Activated naive CD4-positive, alpha-beta T cell treated with anti-CD3 and anti-CD28 coated beads, Interleukin-2, amount 50 U/mL, for 72 hours (primary cell): ENCODE results near the gene TNS3. TPM values are rescaled to one million over a fixed set of nuclear protein-coding genes. Genes with fewer than 3 reads are reported as not detected.
A peak's percentile ranks its signal among the peaks of the same experiment; 100 is the strongest.

ENCODE experiments used
- ATAC-seq, 2 donors: fragments of 150-1000 bp; cut with Tn5 transposase; 2 replicates each; pipeline ENCODE4 v1.10.0; 2021; ENCODE audit warnings: mild to moderate bottlenecking in 2 of 2, moderate library complexity in 2 of 2
- DNase-seq, 2 donors: peaks; one replicate each; pipeline ENCODE4 v3.0.0; 2021 to 2022; ENCODE audit warnings: low spot score in 2 of 2
- H3K27ac Mint-ChIP-seq, 2 donors: one replicate each; pipeline ENCODE4 v1.8.0; 2022; ENCODE audit warnings: mild to moderate bottlenecking in 2 of 2, mixed read lengths in 2 of 2
- H3K36me3 Mint-ChIP-seq, 2 donors: one replicate each; pipeline ENCODE4 v1.8.0; 2022; ENCODE audit warnings: mixed read lengths in 2 of 2
- H3K9me3 Mint-ChIP-seq, 2 donors: one replicate each; pipeline ENCODE4 v1.8.0; 2022; ENCODE audit warnings: mixed read lengths in 2 of 2
- total RNA-seq, 2 donors: library from RNA; stranded (reverse); gene quantifications; one replicate each; pipeline ENCODE4 v1.2.3, GENCODE V29; 2022

The TNS3 gene
- total RNA-seq, 2 donors from 2014 or later: 0.23 to 1.7 TPM

GRCh38 chr7:47483604-47484273 lies 98.2 kb downstream of the TNS3 start:
- ATAC-seq: no peak
- peaks cover 0 to 10% of the 10 kb centered on the region in 2 donors for H3K9me3 Mint-ChIP-seq
- DNase-seq: no peak
- peak overlapping the region in 1 of 2 donors; percentile 29 for H3K27ac Mint-ChIP-seq
- no peaks in the 10 kb centered on the region for H3K36me3 Mint-ChIP-seq

- peak; percentile 55 to 80 for ATAC-seq
- DNase-seq: peak in 1 of 2 donors; percentile 18
- Mint-ChIP-seq H3K9me3 (peaks cover 0 to 10% of the 10 kb centered on the region in 2 donors), H3K36me3 (no peaks in the 10 kb centered on the region), H3K27ac (peak overlapping the region in 1 of 2 donors; percentile 88)
Measured at GRCh38 chr7:47482013-47482875, 99.7 kb downstream of the TNS3 start.

GRCh38 chr7:47481541-47482012 lies 100.3 kb downstream of the TNS3 start:
- H3K9me3 Mint-ChIP-seq: peaks cover 0 to 10% of the 10 kb centered on the region in 2 donors
- H3K27ac Mint-ChIP-seq: peak overlapping the region in 1 of 2 donors; percentile 88
- DNase-seq: no peak
- H3K36me3 Mint-ChIP-seq: no peaks in the 10 kb centered on the region
- ATAC-seq: no peak

GRCh38 chr7:47480576-47481538 lies 101.1 kb downstream of the TNS3 start:
- DNase-seq (no peak), ATAC-seq (peak in 1 of 2 donors; percentile 61)
- H3K9me3 Mint-ChIP-seq: peaks cover 0 to 7% of the 10 kb centered on the region in 2 donors
- peak overlapping the region in 1 of 2 donors; percentile 88 for H3K27ac Mint-ChIP-seq
- H3K36me3 Mint-ChIP-seq: no peaks in the 10 kb centered on the region

- no peak for ATAC-seq
- DNase-seq: no peak
- peaks cover 0 to 5% of the 10 kb centered on the region in 2 donors for H3K9me3 Mint-ChIP-seq
- no peak overlapping the region for H3K27ac Mint-ChIP-seq
- H3K36me3 Mint-ChIP-seq: no peaks in the 10 kb centered on the region
Measured at GRCh38 chr7:47479821-47480575, 101.9 kb downstream of the TNS3 start.

GRCh38 chr7:47478926-47479711 lies 102.8 kb downstream of the TNS3 start:
- peaks cover 0 to 5% of the 10 kb centered on the region in 2 donors for H3K9me3 Mint-ChIP-seq
- H3K27ac Mint-ChIP-seq: no peak overlapping the region
- ATAC-seq (no peak), DNase-seq (no peak)
- H3K36me3 Mint-ChIP-seq: no peaks in the 10 kb centered on the region

- peaks cover 0 to 5% of the 10 kb centered on the region in 2 donors for H3K9me3 Mint-ChIP-seq
- ATAC-seq (no peak), DNase-seq (no peak)
- no peaks in the 10 kb centered on the region for H3K36me3 Mint-ChIP-seq
- H3K27ac Mint-ChIP-seq: no peak overlapping the region
Measured at GRCh38 chr7:47478017-47478344, 103.9 kb downstream of the TNS3 start.

GRCh38 chr7:47477191-47478016 lies 104.5 kb downstream of the TNS3 start:
- Mint-ChIP-seq H3K27ac (no peak overlapping the region), H3K9me3 (no peaks in the 10 kb centered on the region), H3K36me3 (no peaks in the 10 kb centered on the region)
- ATAC-seq (no peak), DNase-seq (no peak)

- no peak overlapping the region for H3K27ac Mint-ChIP-seq
- H3K9me3 Mint-ChIP-seq: no peaks in the 10 kb centered on the region
- no peak for ATAC-seq
- DNase-seq: no peak
- H3K36me3 Mint-ChIP-seq: no peaks in the 10 kb centered on the region
Measured at GRCh38 chr7:47475880-47476227, 106.1 kb downstream of the TNS3 start.

- Mint-ChIP-seq H3K9me3 (no peaks in the 10 kb centered on the region), H3K36me3 (no peaks in the 10 kb centered on the region), H3K27ac (no peak overlapping the region)
- DNase-seq (peak in 1 of 2 donors; percentile 11), ATAC-seq (peak; percentile 70 to 80)
Measured at GRCh38 chr7:47474937-47475879, 106.7 kb downstream of the TNS3 start.

GRCh38 chr7:47474211-47474936 lies 107.5 kb downstream of the TNS3 start:
- no peak for DNase-seq
- H3K9me3 Mint-ChIP-seq: no peaks in the 10 kb centered on the region

GRCh38 chr7:47473499-47474210 lies 108.3 kb downstream of the TNS3 start:
- Mint-ChIP-seq H3K9me3 (no peaks in the 10 kb centered on the region), H3K36me3 (no peaks in the 10 kb centered on the region), H3K27ac (no peak overlapping the region)
- no peak for DNase-seq
- no peak for ATAC-seq

More at GRCh38 chr7:47474211-47474936, 107.5 kb downstream of the TNS3 start:
- Mint-ChIP-seq H3K27ac (no peak overlapping the region), H3K36me3 (no peaks in the 10 kb centered on the region)
- no peak for ATAC-seq
